Stimulated activated CD8-positive, alpha-beta memory T cell treated with anti-CD3 and anti-CD28 coated beads, Interleukin-15, amount 100 ng/mL, for 24 hours (primary cell): ENCODE measurements around the gene JKAMP.

Experiments
- DNase-seq: peaks from one replicate; pipeline ENCODE4 v3.0.0-alpha.2; 2020; ENCODE audit warnings: low read depth

The JKAMP gene

DNA sequence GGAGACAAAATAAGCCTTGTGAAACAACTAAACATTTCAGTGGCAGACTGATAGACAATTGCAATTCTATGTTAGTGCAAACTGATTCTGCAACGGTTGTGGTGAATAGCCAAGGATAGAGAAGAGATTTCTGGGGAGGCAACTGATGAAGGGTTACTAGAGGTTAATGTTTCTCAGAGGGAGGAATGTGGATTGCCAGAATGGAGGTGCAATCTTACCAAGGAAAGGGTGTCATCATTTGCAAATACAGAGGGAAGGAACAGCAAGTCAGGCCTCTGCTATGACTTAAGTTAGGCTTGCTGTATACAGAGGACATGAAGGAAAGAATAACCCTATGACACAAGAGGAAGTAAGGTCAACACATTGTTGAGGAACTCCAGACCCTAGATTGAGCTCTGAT is 56.5 kb downstream of the JKAMP start:
- no peak for DNase-seq

DNA sequence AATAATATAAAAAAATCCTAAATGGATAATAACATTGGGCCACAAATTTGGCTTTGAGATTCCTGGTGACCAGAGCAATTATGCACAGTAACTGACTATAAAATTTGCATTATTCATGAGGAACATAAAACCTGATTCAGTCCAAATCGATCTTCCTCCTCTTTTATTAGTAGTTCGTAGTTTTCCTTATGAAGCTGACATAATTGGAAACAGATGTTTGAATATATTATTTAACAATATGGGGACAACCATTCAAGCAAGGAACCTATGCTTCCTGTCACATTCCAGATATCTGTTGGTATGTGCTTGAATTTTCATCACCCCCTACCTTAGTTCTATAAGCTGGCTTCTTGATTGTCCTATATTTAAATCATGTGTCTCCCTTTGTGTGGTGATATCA is 57.4 kb downstream of the JKAMP start:
- DNase-seq, result no peak

DNA sequence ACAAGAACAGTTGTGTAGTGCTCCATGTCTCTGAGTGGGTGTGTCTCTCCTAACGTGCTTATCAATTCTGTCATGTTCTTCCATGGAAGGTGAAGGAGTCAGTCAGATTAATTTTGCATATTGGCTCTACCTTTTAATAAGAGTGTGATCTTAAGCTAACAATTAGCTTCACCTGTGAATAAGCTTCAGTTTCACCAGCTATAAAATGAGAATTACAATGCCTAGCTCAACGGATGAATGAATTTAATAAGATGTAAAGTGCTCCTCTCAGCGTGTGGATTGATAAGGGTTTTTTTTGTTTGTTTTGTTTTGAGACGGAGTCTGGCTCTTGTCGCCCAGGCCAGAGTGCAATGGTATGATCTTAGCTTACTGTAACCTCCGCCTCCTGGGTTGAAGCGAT is 59.6 kb downstream of the JKAMP start:
- DNase-seq, result no peak

DNA sequence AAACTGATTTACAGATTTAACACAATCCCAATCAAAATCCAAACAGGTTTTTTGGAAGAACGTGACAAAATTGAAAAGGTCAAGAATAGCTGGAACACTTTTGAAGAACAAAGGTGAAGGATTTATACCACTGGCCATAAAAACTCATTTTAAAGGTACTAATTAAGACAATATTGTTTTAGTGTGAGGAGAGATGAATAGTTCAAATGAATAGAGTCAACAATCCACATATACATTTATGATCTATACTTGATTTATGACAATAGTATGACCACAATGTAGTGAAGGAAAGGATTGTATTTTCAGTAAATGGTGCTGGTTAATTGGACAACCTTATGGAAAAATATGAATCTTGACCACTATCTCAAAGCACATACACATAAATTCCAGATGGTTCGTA is 63.0 kb downstream of the JKAMP start:
- no peak for DNase-seq
